Natural killer cell treated with Interleukin-12 subunit alpha and Interleukin-12 subunit beta and Interleukin-15 and Interleukin-18, amount 100 ng/mL, for 72 hours (primary cell): ENCODE results near the gene TBX4. TPM values are rescaled to one million over a fixed set of nuclear protein-coding genes. Genes with fewer than 3 reads are reported as not detected.
A peak's percentile ranks its signal among the peaks of the same experiment; 100 is the strongest.
"Not testable (repeated sequence)": the region's sequence is repeated elsewhere in the genome, so short reads cannot be mapped to it uniquely, and the experiment has no call there.

Source experiments
- ATAC-seq, 2 donors: fragments of 150-1000 bp; cut with Tn5 transposase in 1 of 2; sonication (Bioruptor Pico), chemical (Tn5 transposase) in 1 of 2; 2 replicates each; pipeline ENCODE4 v1.10.0; 2021
- DNase-seq: peaks from one replicate; pipeline ENCODE4 v3.0.0; 2022; ENCODE audit warnings: low spot score
- H3K27ac Mint-ChIP-seq, 2 donors: 1 replicate in 1 of 2; 2 replicates in 1 of 2; pipeline ENCODE4 v1.8.0; 2022; ENCODE audit warnings: mixed read lengths in 2 of 2, mild to moderate bottlenecking in 1 of 2, moderate library complexity in 1 of 2
- H3K27me3 Mint-ChIP-seq, 2 donors: 1 replicate in 1 of 2; 2 replicates in 1 of 2; pipeline ENCODE4 v1.8.0; 2022; ENCODE audit warnings: mixed read lengths in 2 of 2
- H3K36me3 Mint-ChIP-seq: one replicate; pipeline ENCODE4 v1.8.0; 2022; ENCODE audit warnings: mixed read lengths
- H3K4me1 Mint-ChIP-seq, 2 donors: 1 replicate in 1 of 2; 2 replicates in 1 of 2; pipeline ENCODE4 v1.8.0; 2022; ENCODE audit warnings: low read depth in 2 of 2, mixed read lengths in 2 of 2, mild to moderate bottlenecking in 1 of 2
- H3K4me3 Mint-ChIP-seq: one replicate; pipeline ENCODE4 v1.8.0; 2022; ENCODE audit warnings: mixed read lengths
- H3K9me3 Mint-ChIP-seq: 2 replicates; pipeline ENCODE4 v1.8.0; 2022; ENCODE audit warnings: mixed read lengths
- total RNA-seq, 2 donors: library from RNA; stranded (reverse); gene quantifications; one replicate each; pipeline ENCODE4 v1.2.3, GENCODE V29; 2022

Gene TBX4
- total RNA-seq, 2 donors from 2014 or later: not detected

- Mint-ChIP-seq H3K36me3 (no peaks in the 10 kb centered on the region), H3K9me3 (no peaks in the 10 kb centered on the region), H3K27me3 (peaks cover 10 to 18% of the 10 kb centered on the region in 2 donors), H3K4me3 (no peak overlapping the region), H3K4me1 (no peaks in the 10 kb centered on the region), H3K27ac (no peak overlapping the region)
- DNase-seq (no peak), ATAC-seq (no peak)
These were observed 36.9 kb downstream of the TBX4 start for GRCh38 chr17:61488878-61489718.

DNA sequence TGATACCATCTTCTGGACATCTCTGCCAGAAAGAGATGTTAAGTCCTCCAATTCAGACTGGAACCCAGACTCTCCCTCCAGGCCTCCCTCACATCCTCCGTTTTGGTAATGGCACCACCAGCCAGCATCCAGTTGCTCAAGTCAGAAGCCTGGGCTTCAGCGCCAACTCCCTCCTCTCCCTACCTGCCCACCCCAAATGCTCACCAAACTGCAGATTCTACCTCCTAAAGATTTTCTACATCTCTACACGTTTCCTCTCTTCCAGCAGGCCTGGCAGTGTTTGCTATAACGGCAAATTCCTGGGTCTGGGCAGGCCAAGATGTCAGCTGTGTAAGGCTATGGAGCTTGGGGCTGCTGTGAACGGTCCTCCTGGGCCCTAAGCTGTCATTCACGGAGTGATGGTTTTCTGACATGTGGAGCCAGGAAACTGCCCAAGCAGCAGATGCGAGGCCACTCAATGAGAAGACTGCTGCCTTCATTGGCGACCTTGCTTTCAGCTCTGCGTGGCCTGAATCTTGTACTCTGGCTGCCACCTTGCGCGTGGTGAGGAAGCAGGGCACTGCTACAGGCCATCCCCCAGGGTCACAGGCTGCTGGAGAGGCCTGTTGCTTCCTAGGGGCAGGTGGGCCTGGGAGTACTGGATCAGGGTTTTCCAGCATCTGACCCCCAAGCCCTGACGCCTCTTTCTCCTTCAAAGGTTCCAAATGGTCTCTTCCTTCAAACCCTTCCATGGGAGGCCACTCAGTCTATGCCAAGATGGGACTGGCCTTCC, 37.7 kb downstream of the TBX4 start:
- H3K27me3 Mint-ChIP-seq: peaks cover 10 to 17% of the 10 kb centered on the region in 2 donors
- H3K9me3 Mint-ChIP-seq: no peaks in the 10 kb centered on the region
- ATAC-seq (no peak), DNase-seq (no peak)
- no peak overlapping the region for H3K4me3 Mint-ChIP-seq
- no peak overlapping the region for H3K27ac Mint-ChIP-seq
- no peaks in the 10 kb centered on the region for H3K36me3 Mint-ChIP-seq
- H3K4me1 Mint-ChIP-seq: no peaks in the 10 kb centered on the region

DNA sequence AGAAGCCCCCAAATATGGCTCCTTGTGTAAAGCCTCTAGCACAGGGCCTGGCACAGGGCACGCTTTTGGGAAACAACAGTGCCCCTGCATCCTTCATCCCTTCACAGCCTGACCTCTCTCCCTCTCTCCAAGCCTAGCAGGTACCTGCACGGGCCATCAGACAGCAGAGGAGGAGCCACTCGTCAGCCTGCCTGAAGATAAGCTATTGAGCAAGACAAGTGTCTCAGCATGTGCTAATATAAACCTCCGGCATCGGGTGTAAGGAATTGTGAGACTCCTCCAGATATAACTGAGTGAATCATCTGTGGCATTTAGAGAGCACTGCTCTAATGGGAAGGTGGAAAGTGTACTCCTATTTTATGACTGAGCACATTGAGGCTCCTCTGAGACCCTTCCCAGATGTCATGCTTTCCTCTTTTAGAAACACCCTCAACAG, 38.3 kb downstream of the TBX4 start:
- no peak overlapping the region for H3K27ac Mint-ChIP-seq
- ATAC-seq (no peak), DNase-seq (no peak)
- no peaks in the 10 kb centered on the region for H3K9me3 Mint-ChIP-seq
- no peak overlapping the region for H3K4me3 Mint-ChIP-seq
- peaks cover 10 to 12% of the 10 kb centered on the region in 2 donors for H3K27me3 Mint-ChIP-seq
- no peaks in the 10 kb centered on the region for H3K36me3 Mint-ChIP-seq
- H3K4me1 Mint-ChIP-seq: peaks cover 0 to 3% of the 10 kb centered on the region in 2 donors

DNA sequence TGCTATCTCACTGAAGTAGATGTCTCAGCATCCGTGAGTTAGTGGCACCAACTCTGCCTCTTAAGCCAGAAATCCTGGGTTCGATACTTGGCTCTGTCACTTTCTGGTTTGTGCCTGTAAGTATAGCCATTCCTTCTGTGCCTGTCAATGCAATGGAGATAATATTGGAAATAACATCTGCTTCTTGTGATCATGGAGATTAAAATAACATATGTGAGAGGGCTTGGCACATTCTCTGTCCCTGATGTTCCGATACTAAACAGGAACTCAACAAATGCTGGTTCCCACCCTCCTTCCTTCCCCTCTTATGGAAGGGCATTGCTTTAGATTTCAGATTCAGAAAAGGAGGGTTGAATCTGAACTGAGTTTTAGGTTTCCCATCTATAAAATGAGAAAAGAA, 39.8 kb downstream of the TBX4 start:
- Mint-ChIP-seq H3K4me1 (peaks cover 3 to 9% of the 10 kb centered on the region in 2 donors), H3K36me3 (no peaks in the 10 kb centered on the region), H3K4me3 (no peak overlapping the region), H3K27me3 (peaks cover 8 to 12% of the 10 kb centered on the region in 2 donors), H3K9me3 (no peaks in the 10 kb centered on the region), H3K27ac (no peak overlapping the region)
- DNase-seq (no peak), ATAC-seq (no peak)

DNA sequence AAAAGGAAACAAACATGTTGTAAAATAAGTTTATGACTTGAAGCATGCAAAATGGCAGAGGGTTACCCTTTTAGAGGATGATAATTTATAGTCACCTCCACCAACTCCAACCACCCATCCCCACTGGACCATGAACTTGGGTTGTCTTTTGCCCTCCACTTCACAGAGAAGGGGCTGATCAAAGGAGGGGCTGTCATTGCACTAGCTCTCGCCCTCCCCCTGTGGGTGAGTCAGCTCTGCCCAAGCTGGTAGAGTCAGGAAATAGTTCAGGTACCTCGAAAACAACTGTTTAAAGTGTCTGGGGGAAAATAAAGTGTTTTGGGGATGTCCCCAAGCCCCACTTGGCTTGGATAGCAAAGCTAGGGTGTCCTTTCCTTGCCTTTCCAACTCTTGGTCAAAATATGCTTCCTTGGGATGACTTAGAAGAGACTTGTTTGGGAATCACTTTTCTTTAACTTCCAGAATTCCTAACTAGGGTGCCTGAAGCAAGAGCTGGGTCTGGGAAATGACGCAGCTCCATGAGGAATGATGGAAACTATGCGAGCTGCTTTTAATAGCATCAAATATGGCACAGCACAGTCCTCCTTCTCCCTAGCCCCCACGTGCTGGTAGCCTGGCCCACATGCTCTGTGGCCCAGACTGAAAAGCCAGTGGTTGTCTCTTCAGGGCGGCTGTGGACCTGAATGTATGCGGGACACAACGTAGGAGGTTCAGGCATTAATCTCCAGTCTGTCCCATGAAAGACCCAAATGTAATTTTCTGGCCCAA, 40.7 kb downstream of the TBX4 start:
- ATAC-seq (no peak), DNase-seq (no peak)
- H3K27me3 Mint-ChIP-seq: peaks cover under 1 to 8% of the 10 kb centered on the region in 2 donors

GRCh38 chr17:61493830-61494324, 41.7 kb downstream of the TBX4 start:
- not testable (repeated sequence) for H3K36me3 Mint-ChIP-seq, H3K4me3 Mint-ChIP-seq, H3K27me3 Mint-ChIP-seq, H3K4me1 Mint-ChIP-seq, H3K9me3 Mint-ChIP-seq, ATAC-seq, DNase-seq, H3K27ac Mint-ChIP-seq

More for the DNA sequence above, 40.7 kb downstream of the TBX4 start:
- H3K4me3 Mint-ChIP-seq: no peak overlapping the region
- H3K9me3 Mint-ChIP-seq: no peaks in the 10 kb centered on the region
- H3K27ac Mint-ChIP-seq: no peak overlapping the region
- peaks cover 3 to 9% of the 10 kb centered on the region in 2 donors for H3K4me1 Mint-ChIP-seq
- H3K36me3 Mint-ChIP-seq: no peaks in the 10 kb centered on the region

GRCh38 chr17:61494325-61495160, 42.3 kb downstream of the TBX4 start:
- H3K36me3 Mint-ChIP-seq: no peaks in the 10 kb centered on the region
- H3K27ac Mint-ChIP-seq: peak overlapping the region in 1 of 2 donors; percentile 87
- ATAC-seq (no peak), DNase-seq (no peak)
- H3K27me3 Mint-ChIP-seq: peaks cover 0 to 8% of the 10 kb centered on the region in 2 donors
- peaks cover 3 to 9% of the 10 kb centered on the region in 2 donors for H3K4me1 Mint-ChIP-seq
- peak overlapping the region; percentile 51 for H3K4me3 Mint-ChIP-seq
- no peaks in the 10 kb centered on the region for H3K9me3 Mint-ChIP-seq

GRCh38 chr17:61495161-61495857, 43.1 kb downstream of the TBX4 start:
- Mint-ChIP-seq H3K9me3 (no peaks in the 10 kb centered on the region), H3K27me3 (peaks cover 5 to 7% of the 10 kb centered on the region in 2 donors), H3K4me3 (peak overlapping the region; percentile 51), H3K27ac (peak overlapping the region in 1 of 2 donors; percentile 87), H3K36me3 (no peaks in the 10 kb centered on the region), H3K4me1 (peaks cover 3 to 9% of the 10 kb centered on the region in 2 donors)
- DNase-seq: no peak
- peak; percentile 54 to 80 for ATAC-seq

DNA sequence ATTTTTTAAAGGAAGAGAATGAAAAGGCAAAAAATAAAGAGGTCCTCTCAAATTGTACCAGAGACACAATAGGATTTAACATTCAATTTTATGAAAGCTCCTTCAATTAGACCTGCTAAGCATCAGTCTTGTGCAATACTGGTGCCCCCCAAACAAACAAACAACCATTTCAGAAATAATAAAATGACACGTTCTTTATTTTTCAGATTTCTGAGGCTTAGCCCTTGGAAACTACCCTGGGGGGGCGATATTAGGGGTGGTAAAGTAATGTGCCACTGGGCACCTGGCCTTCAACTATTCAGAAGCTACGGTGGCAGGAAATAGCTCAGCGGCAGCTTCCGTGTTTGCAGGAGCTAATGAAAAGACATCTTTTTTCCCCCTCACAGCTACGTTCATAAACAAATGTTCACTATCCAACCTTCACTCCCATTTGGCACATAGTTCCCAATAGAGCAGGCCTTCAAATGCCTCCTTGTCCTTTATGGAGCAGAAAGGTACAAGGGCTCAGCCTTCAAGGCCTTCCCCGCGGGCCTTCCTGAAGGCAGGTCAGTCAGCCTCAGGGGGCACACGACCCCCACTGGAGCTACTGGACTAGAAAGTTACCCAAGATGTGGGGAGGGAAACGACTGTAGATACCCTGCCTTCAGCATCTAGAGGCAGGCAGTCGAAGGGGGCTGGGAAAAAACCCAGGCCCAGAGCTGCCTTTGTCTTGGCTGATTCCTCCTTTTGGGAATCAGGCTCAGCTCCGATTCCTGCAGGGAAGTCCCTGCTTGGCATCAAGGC, 44.1 kb downstream of the TBX4 start:
- no peaks in the 10 kb centered on the region for H3K9me3 Mint-ChIP-seq
- peak overlapping the region in 1 of 2 donors; percentile 87 for H3K27ac Mint-ChIP-seq
- no peaks in the 10 kb centered on the region for H3K36me3 Mint-ChIP-seq
- peaks cover 7% of the 10 kb centered on the region in 2 donors for H3K27me3 Mint-ChIP-seq
- no peak for ATAC-seq
- peaks cover 3 to 9% of the 10 kb centered on the region in 2 donors for H3K4me1 Mint-ChIP-seq
- no peak for DNase-seq
- H3K4me3 Mint-ChIP-seq: peak overlapping the region; percentile 51

GRCh38 chr17:61496957-61497653, 44.9 kb downstream of the TBX4 start:
- DNase-seq (no peak), ATAC-seq (no peak)
- Mint-ChIP-seq H3K36me3 (no peaks in the 10 kb centered on the region), H3K4me1 (peaks cover 3 to 9% of the 10 kb centered on the region in 2 donors), H3K27ac (peak overlapping the region in 1 of 2 donors; percentile 87), H3K9me3 (no peaks in the 10 kb centered on the region), H3K4me3 (no peak overlapping the region), H3K27me3 (peaks cover 7 to 10% of the 10 kb centered on the region in 2 donors)
